GM18499 (cell line): ENCODE data around the gene SMARCAL1.
"Not testable (repeated sequence)": the region's sequence is repeated elsewhere in the genome, so short reads cannot be mapped to it uniquely, and the experiment has no call there.

Experiments used
- ATAC-seq: cut with Tn5 transposase; IDR thresholded peaks from one replicate; pipeline ENCODE4 v1.9.1; 2021; ENCODE audit warnings: moderate number of reproducible peaks; ENCODE audit not compliant: insufficient read depth, unreplicated experiment

The SMARCAL1 gene

GRCh38 chr2:216498070-216498378, 85.7 kb downstream of the SMARCAL1 start:
- no peak for ATAC-seq

- peak; percentile 87 for ATAC-seq
These were observed 86.4 kb downstream of the SMARCAL1 start, which contains the start of gene RPL37A for GRCh38 chr2:216498379-216499352. TSS of gene RPL37A (plus strand) at chr2:216498844. CDS start at chr2:216498875, 31 bp downstream.

- ATAC-seq = no peak
These were observed 87.4 kb downstream of the SMARCAL1 start for GRCh38 chr2:216499641-216500218.

- no peak for ATAC-seq
These were observed 88.3 kb downstream of the SMARCAL1 start for GRCh38 chr2:216500572-216500971.

GRCh38 chr2:216501854-216502253, 89.6 kb downstream of the SMARCAL1 start:
- ATAC-seq = no peak

- no peak for ATAC-seq
These were observed 90.3 kb downstream of the SMARCAL1 start for GRCh38 chr2:216502381-216503158.

GRCh38 chr2:216503159-216503629, 90.9 kb downstream of the SMARCAL1 start:
- no peak for ATAC-seq

- ATAC-seq = no peak
These were observed 91.6 kb downstream of the SMARCAL1 start for GRCh38 chr2:216503697-216504375.

- no peak for ATAC-seq
These were observed 92.1 kb downstream of the SMARCAL1 start for GRCh38 chr2:216504376-216504762.

- ATAC-seq = no peak
These were observed 93.1 kb downstream of the SMARCAL1 start for GRCh38 chr2:216505133-216506106.

GRCh38 chr2:216507220-216508160, 95.2 kb downstream of the SMARCAL1 start:
- ATAC-seq = no peak

GRCh38 chr2:216508229-216508628, 95.9 kb downstream of the SMARCAL1 start:
- no peak for ATAC-seq

- no peak for ATAC-seq
These were observed 104.6 kb downstream of the SMARCAL1 start for GRCh38 chr2:216516730-216517350.

- no peak for ATAC-seq
These were observed 105.4 kb downstream of the SMARCAL1 start for GRCh38 chr2:216517447-216518225.

- ATAC-seq = not testable (repeated sequence)
These were observed 106.4 kb downstream of the SMARCAL1 start for GRCh38 chr2:216518566-216519119.

- no peak for ATAC-seq
These were observed 107.0 kb downstream of the SMARCAL1 start for GRCh38 chr2:216519154-216519762.
